RWPE2 (cell line): ENCODE results near the gene SEC23B.

Source experiments
- ATAC-seq: fragments of 200-7000 bp; cut with Tn5 transposase; 3 replicates; pipeline ENCODE4 v1.9.1; 2021; ENCODE audit warnings: low read depth
- DNase-seq: peaks from one replicate; pipeline ENCODE4 v3.0.0-alpha.2; 2020; ENCODE audit warnings: low spot score
- H3K27ac ChIP-seq: fragments of 450-650 bp; 2 replicates; pipeline ENCODE4 v1.5.1; 2017; ENCODE audit warnings: mild to moderate bottlenecking; ENCODE audit not compliant: poor library complexity, severe bottlenecking
- H3K27me3 ChIP-seq: fragments of 250-450 bp; sonication (Bioruptor Pico); 2 replicates; pipeline ENCODE4 v1.5.1; 2021; ENCODE audit warnings: mild to moderate bottlenecking, moderate library complexity; ENCODE audit not compliant: insufficient read depth, poor library complexity, severe bottlenecking
- H3K36me3 ChIP-seq: fragments of 250-450 bp; sonication (Bioruptor Pico); 2 replicates; pipeline ENCODE4 v1.5.1; 2020; ENCODE audit warnings: low read depth, mild to moderate bottlenecking, moderate library complexity
- H3K4me1 ChIP-seq: fragments of 250-450 bp; sonication (Bioruptor Pico); 2 replicates; pipeline ENCODE4 v1.5.1; 2021; ENCODE audit warnings: mild to moderate bottlenecking, moderate library complexity; ENCODE audit not compliant: insufficient read depth, poor library complexity, severe bottlenecking
- H3K4me3 ChIP-seq: fragments of 250-450 bp; sonication (Bioruptor Pico); 2 replicates; pipeline ENCODE4 v1.5.1; 2021; ENCODE audit warnings: mild to moderate bottlenecking, moderate library complexity; ENCODE audit not compliant: severe bottlenecking
- H3K9me3 ChIP-seq: fragments of 250-450 bp; sonication (Bioruptor Pico); 2 replicates; pipeline ENCODE4 v1.5.1; 2021; ENCODE audit warnings: mild to moderate bottlenecking, moderate library complexity; ENCODE audit not compliant: severe bottlenecking
- TF ChIP-seq, protein P1 (sequence below): fragments of 450-650 bp; IDR thresholded peaks from one replicate; pipeline ENCODE4 v1.5.1; 2017; ENCODE audit warnings: mild to moderate bottlenecking, moderate library complexity; ENCODE audit not compliant: poor library complexity, severe bottlenecking

SEC23B gene

DNA sequence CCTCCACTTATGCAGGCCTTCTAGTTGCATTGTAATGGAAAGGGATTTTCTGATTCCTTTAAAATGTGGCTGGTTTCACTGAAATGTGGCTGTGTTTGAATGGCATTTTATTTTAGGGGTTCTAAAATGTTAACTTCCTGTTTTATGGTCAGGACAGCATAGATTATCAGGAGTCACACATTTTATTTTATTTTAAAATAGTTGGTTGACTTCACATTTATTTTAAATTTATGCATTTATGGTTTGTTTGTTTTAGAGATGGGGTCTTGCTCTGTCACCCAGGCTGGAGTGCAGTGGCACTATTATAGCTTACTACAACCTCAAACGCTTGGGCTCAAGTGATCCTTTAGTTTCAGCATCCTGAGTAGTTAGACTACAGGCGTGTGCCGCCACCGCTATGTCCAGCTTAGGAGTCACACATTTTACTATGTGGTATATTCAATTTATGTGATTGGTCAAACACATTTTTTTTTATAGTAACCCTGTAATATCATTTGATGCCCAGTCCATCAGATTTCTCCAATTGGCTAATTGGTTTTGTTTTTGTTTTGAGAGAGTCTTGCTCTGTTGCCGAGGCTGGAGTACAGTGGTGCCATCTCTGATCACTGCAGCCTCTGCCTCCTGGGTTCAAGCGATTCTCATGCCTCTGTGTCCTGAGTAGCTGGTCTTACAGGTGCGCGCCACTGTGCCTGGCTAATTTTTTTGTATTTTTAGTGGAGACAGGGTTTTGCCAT lies 82.4 kb downstream of the SEC23B start:
- DNase-seq, result no peak
- TF ChIP-seq, protein P1, sequence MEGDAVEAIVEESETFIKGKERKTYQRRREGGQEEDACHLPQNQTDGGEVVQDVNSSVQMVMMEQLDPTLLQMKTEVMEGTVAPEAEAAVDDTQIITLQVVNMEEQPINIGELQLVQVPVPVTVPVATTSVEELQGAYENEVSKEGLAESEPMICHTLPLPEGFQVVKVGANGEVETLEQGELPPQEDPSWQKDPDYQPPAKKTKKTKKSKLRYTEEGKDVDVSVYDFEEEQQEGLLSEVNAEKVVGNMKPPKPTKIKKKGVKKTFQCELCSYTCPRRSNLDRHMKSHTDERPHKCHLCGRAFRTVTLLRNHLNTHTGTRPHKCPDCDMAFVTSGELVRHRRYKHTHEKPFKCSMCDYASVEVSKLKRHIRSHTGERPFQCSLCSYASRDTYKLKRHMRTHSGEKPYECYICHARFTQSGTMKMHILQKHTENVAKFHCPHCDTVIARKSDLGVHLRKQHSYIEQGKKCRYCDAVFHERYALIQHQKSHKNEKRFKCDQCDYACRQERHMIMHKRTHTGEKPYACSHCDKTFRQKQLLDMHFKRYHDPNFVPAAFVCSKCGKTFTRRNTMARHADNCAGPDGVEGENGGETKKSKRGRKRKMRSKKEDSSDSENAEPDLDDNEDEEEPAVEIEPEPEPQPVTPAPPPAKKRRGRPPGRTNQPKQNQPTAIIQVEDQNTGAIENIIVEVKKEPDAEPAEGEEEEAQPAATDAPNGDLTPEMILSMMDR, result no peak
- Histone ChIP-seq H3K9me3 (no peaks in the 10 kb centered on the region), H3K4me1 (peaks cover 10% of the 10 kb centered on the region), H3K4me3 (no peak overlapping the region), H3K36me3 (no peaks in the 10 kb centered on the region), H3K27ac (no peak overlapping the region), H3K27me3 (no peaks in the 10 kb centered on the region)
- ATAC-seq, result no peak

DNA sequence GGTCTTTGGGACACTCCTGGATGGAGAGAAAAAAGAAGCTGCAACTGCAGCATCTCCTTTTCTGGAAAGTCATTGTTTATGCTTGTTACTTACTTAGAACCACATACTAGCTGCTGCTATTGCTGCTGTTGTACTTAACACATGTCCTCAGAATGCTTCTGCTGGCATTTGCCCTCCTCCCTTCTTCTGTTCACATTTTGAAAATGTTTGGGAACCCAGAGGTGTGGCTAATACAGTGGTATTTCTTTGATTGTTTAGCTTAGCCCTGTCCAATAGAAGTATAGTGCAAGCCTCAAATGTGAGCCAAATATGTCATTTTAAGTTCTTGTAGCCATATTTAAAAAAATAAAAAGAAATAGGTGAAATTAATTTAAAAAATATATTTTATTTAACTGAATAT lies 88.5 kb downstream of the SEC23B start:
- TF ChIP-seq, protein P1, result no peak
- no peaks in the 10 kb centered on the region for H3K27me3 ChIP-seq
- H3K9me3 ChIP-seq, result peaks cover 2% of the 10 kb centered on the region
- no peak overlapping the region for H3K4me3 ChIP-seq
- no peaks in the 10 kb centered on the region for H3K4me1 ChIP-seq
- DNase-seq (no peak), ATAC-seq (no peak)
- H3K27ac ChIP-seq, result no peak overlapping the region
- peaks cover 33% of the 10 kb centered on the region for H3K36me3 ChIP-seq

DNA sequence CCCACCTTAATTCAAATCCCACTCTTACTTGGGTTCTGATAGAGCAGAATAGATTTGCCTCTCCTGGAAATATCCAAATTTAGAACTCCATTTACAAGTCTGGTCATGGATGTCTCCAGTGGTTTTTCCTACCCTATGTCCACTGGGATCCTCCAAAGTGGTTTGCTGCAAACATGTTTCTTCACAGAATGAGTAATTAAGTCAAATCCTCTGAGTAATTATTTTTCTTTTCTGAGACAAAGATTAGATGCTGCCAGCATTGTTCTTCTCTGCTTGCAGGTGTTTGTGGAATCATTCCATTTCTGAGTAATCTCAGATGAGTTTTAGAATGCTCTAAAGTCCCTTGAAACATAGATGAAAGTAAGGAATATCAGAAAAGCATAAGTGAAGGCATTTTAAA lies 102.0 kb downstream of the SEC23B start:
- Histone ChIP-seq H3K9me3 (no peaks in the 10 kb centered on the region), H3K4me1 (no peaks in the 10 kb centered on the region), H3K4me3 (no peak overlapping the region), H3K27ac (no peak overlapping the region), H3K36me3 (peaks cover 4% of the 10 kb centered on the region), H3K27me3 (no peaks in the 10 kb centered on the region)
- ATAC-seq (no peak; the same call in 2 of the 3 replicates), DNase-seq (no peak)
- TF ChIP-seq, protein P1, result no peak
